Measurements from ENCODE around the gene NEDD8.

Gene NEDD8

DNA sequence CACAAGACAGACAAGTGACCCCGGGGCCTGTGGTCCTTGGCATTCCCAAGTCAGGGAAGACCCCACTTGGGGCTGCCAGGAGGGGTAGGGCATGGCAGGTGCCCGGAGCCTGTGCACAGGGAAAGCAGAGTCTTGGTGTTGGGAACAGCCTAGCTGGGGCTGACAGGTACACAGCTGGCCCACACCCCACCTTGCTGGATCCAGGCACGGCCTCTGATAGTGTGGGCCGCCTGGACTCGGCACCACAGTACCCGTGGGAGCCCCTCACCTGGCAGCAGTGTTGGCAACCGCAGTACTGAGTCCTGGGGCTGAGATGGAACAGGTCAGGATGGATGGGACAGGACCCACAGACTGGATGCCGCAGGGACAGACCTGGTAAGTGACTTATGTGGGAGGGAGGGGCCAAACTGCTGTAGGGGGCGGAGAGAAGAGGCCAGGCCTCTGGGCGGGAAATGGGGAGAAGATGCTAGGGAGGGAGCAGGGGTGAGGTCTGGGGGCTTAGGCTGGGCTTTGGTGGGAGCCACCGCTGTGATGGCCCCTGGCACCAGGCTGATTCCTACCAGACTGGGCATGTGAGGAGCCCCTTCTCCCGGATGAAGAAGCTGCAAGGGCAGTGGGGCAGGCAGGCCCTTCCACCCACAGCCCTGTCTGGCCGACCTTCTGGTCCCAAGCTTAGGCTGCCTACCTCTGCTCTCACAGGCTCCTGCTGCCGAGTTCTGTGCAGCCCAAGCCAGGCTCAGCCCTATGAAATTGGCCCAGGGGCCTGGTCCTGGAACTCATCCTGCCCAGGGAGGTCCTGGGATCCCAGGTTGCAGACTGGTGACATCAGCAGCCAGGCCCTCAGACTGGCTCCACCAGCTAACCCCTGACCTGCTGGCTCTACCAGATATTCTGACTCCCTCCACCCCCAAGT lies 30.9 kb upstream of the NEDD8 start, which contains the start of gene TGM1:
TGM1 (minus strand) TSS at position 357 of the 913 bp plus-strand sequence. CDS start 825 bp downstream, outside the sequence.
- FAIRE-seq: no peak

DNA sequence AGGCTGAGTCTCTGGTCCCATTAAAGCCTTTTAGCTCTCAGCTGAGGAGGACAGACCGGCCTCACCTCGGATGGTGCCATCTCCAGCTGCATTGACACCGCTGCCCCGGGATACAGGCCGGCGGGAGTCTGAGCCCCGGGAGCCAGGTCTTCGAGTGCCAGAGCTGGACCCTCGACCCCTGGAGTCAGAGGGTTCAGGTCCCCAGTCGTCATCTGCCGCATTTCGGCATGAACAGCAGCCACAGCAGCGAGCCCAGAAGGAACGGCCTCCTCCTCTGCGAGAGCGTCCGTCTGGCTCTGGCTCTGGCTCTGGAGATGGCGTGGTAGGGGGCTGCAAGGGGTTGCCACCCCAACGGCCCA lies 29.8 kb upstream of the NEDD8 start:
- no peak for FAIRE-seq

DNA sequence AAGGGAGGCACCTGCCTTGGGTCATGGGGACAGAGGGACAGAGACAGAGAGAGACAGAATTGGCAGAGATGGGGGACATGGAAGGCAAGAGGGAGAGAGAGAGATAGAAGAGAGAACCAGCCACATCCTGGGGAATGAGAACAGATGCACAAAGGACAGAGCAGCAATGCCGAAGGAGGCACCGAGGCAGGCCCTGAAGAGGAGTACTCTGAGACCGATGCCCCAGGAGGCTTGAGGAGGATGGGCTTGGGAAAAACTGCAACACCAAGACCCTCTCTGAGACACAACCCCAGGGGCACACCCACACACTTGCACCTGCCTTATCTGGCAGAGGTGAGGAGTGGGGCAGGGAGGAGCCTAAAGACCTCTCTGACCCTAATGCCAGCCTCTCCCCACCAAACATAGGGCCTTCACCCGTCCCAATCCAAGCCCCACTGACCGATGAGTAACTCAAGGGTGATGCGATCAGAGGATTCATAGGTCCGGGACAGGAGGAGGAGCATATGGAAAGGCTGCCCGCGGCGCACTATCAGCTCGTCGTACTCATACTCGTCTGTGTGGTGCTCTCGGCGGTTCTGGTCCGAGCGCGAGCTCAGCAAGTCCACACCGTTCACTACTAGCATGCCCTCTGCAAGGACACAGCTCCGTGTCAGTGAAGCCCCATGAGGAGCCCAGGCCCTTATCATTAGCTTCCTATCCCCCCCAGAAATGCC lies 29.2 kb upstream of the NEDD8 start:
- no peak for FAIRE-seq

DNA sequence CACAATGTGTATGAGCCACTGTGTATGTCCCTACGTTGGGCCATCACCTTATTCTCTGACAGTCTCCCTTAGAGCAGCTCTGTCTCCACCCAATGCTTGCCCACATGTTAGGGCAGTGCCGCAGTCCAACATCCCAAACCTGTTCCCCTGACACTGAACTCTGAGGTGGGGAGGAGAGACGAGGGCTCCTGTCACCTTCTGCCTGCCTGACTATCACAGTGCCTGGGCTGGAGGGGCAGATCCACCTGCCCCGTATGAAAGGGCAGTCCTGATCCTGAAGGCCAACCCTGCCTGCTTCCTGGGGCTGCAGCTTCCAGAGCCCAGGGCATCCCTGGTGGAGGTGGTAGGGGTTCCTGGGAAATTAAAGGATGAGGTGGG lies 28.6 kb upstream of the NEDD8 start:
- FAIRE-seq: no peak

GRCh38 chr14:24260026-24260779 lies 28.0 kb upstream of the NEDD8 start:
- no peak for FAIRE-seq

- FAIRE-seq: no peak
Observed at GRCh38 chr14:24259282-24260025, 27.3 kb upstream of the NEDD8 start.

DNA sequence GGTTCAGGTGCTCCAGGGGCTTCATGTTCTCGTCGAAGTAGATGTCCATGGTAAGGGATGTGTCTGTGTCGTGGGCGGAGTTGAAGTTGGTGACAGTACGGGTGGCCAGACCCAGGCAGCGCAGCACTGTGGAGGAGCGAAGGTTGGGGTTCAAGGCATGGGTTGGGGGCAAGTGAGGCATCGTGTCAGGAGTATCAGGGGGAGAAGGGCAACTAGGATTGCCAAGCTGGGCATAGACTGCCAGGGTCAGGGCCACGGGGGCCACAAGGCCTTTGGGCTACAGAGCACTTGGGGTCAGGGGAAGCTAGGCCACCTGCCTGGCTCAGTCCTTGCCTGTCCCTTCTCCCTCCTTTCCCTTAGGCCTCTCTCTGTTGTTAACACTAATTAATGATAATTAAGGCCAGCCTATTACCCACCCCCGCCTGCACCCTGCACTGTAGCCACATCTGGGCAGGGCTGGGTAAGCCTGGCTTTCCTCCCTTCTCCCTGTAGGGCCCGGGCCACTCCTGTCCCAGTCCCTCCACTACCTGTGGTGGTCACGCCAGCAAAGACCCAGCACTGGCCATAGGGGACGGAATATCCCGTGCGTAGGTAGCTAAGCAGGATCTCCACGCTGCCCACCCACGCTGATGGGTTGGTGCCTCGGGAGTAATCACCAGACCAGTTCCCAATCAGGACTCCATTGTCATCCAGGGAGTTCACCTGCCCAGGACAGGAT lies 26.5 kb upstream of the NEDD8 start:
- no peak for FAIRE-seq

GRCh38 chr14:24258119-24258518 lies 26.0 kb upstream of the NEDD8 start:
- no peak for FAIRE-seq

GRCh38 chr14:24256960-24257359 lies 24.8 kb upstream of the NEDD8 start:
- no peak for FAIRE-seq

GRCh38 chr14:24255931-24256711 lies 24.0 kb upstream of the NEDD8 start:
- FAIRE-seq: no peak

DNA sequence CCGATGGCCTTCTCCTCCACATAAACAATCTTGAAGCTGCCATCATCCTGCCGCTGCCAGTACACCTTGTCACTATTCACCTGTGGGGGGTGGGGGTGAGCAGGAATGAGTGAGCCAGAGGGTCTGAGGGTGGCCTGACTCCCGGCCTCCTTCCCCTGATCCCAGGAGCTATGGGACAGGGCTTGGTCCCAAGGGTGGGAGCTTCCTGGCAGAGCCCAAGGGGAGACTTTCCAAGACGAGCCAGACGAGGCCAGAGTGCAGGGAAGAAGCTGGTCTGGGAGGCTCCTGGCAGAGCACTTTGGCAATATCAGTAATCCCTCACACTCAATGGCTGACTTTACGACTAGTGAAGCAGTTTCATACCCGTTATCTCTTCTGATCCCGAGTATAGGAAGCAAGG lies 23.3 kb upstream of the NEDD8 start:
- no peak for FAIRE-seq

- no peak for FAIRE-seq
Observed at GRCh38 chr14:24254630-24255392, 22.6 kb upstream of the NEDD8 start.

GRCh38 chr14:24253936-24254335 lies 21.8 kb upstream of the NEDD8 start:
- no peak for FAIRE-seq

GRCh38 chr14:24252289-24253124 lies 20.3 kb upstream of the NEDD8 start:
- FAIRE-seq: no peak

- FAIRE-seq: no peak
Observed at GRCh38 chr14:24251880-24252288, 19.7 kb upstream of the NEDD8 start.

DNA sequence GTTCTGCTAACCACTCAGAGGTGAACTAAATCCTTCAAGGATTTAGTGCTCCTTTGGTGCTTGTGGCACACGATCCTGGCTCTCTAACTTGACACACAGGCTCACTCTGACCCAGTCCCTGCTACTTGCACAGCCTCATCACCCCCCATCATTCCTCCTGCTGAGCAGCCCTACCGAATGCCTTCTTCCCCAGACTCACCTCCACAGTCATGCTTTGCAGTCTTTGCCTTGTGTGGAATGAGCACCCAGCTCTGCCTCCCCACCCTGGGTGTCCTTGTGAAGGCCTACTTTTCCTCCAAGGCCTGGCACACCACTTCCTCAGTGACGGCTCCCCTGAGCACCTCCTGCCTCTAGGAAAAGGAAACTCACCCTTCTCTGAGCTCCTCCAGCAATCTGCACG lies 18.2 kb upstream of the NEDD8 start:
- FAIRE-seq: no peak

DNA sequence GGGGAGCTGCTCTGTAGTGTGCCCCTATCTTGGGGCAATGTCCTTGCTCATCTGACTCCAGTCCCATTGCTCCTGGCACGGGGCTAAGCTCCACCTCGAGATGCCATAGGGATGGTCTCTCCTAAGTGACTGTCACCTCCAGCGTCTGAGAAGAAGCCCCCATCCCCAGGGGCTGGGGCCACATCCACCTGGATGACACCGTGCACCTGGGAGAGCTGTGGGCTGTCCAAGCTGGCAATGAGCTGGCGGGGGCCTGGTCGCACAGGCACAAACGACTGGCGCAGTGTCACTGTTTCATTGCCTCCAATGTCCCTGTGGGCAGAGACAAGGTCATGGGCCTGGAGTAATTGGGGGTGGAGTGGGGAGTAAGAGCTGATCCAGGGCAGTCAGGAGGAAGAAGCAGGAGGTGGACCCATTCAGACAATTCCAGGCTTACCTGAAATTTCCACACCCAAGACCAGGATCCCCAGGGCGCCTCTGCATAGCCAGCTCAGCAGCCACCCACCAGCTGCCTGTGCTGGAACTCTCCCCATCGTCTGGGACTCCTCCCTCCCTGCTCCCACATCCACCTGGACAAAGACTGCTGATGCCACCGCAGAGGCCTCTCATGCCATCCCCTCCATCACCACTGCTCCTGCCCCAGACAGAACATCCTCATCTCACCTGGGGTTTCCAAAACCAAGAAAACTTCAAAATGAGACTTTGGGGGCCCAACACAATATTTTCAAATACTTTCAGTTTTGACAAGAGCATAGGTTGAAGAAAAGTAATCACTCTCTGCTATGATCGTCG lies 17.3 kb upstream of the NEDD8 start:
- FAIRE-seq: no peak

DNA sequence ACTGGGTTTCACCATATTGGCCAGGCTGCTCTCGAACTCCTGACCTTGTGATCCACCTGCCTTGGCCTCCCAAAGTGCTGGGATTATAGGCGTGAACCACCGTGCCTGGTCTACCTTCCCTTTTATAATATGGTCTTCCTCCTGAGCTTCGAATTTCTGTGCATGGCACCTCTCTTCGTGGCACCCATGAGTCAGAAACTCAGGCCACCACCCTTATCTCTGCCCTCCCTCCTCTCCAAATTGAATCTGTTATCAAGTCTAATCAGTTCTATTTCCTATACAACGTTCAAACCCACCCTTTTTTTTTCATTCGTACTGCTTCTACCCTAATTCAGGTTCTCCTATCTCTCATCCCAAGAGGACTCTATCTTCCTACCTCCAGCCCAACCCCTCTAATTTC lies 15.3 kb upstream of the NEDD8 start:
- no peak for FAIRE-seq

DNA sequence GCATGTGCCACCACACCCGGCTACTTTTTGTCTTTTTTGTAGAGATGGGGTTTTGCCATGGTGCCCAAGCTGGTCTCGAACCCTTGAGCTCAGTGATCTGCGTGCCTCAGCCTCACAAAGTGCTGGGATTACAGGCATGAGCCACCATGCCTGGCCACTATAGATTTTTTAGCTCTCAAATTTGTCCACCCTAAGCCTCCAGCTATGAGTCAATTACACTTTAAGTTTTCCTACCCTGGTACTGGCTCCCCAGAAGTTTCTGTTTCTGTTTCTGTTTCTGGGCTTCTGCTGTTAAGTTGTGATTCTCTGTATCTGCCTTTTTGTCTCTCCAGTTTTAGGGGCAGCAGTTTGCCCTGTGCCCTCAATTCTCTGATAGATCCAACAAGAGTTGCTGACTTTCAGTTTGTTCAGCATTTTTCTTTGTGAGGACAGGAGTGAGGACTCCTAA lies 14.6 kb upstream of the NEDD8 start:
- FAIRE-seq: no peak
